Dermis lymphatic vessel endothelial cell (primary cell): ENCODE data around the gene CFAP157. TPM values are rescaled to one million over a fixed set of nuclear protein-coding genes. Genes with fewer than 3 reads are reported as not detected.

Experiments
- total RNA-seq: library from RNA; depleted of rRNA; stranded (reverse); fragments of >200 nt; gene quantifications from 2 replicates; pipeline ENCODE4 v1.2.1, GENCODE V29; 2014

The CFAP157 gene
- total RNA-seq, result 0.09 TPM in 1 of 2 replicates, not detected in the other

GRCh38 chr9:127706836-127707241 is at the start of gene CFAP157:
Gene CFAP157, plus strand, starts transcription at chr9:127706988. Its CDS starts 44 bp downstream, at chr9:127707032.

GRCh38 chr9:127715470-127716337 is 8.9 kb downstream of the CFAP157 start, which contains the start of the genes PTRH1 and TTC16:
Gene PTRH1, minus strand, starts transcription at chr9:127715663. Its CDS starts 24 bp downstream, at chr9:127715639.
Gene TTC16, plus strand, starts transcription at chr9:127716079. Its CDS starts 67 bp downstream, at chr9:127716146.

GRCh38 chr9:127734747-127735529 is 28.1 kb downstream of the CFAP157 start, which contains the start of gene TOR2A:
Gene TOR2A, minus strand, starts transcription at chr9:127735294. Its CDS starts 24 bp downstream, at chr9:127735270.

Other genes starting within 250 kb of the CFAP157 start
- gene STXBP1, start 94.7 kb upstream of the CFAP157 start, total RNA-seq, result 9.4 and 13.0 TPM in 2 replicates
- 15.6 and 20.7 TPM in 2 replicates for gene PTRH1, start 8.7 kb downstream of the CFAP157 start, total RNA-seq
- gene TTC16, start 9.1 kb downstream of the CFAP157 start, total RNA-seq, result not detected in 2 replicates
- 4.9 and 5.5 TPM in 2 replicates for gene TOR2A, start 28.3 kb downstream of the CFAP157 start, total RNA-seq
- 51.5 and 72.8 TPM in 2 replicates for gene SH2D3C, start 71.7 kb downstream of the CFAP157 start, total RNA-seq
- gene CDK9, start 79.0 kb downstream of the CFAP157 start, total RNA-seq, result 81.1 and 86.7 TPM in 2 replicates
- gene FPGS, start 95.9 kb downstream of the CFAP157 start, total RNA-seq, result 43.0 and 50.4 TPM in 2 replicates
- 24.6 and 29.1 TPM in 2 replicates for gene ENG, start 147.7 kb downstream of the CFAP157 start, total RNA-seq
- 17.0 and 17.6 TPM in 2 replicates for gene AK1, start 170.7 kb downstream of the CFAP157 start, total RNA-seq
- gene ST6GALNAC6, start 192.6 kb downstream of the CFAP157 start, total RNA-seq, result 36.9 and 41.7 TPM in 2 replicates
- 25.5 and 29.6 TPM in 2 replicates for gene ST6GALNAC4, start 210.1 kb downstream of the CFAP157 start, total RNA-seq
- gene PIP5KL1, start 223.8 kb downstream of the CFAP157 start, total RNA-seq, result 0.87 and 1.7 TPM in 2 replicates
- 10.7 and 14.7 TPM in 2 replicates for gene DPM2, start 230.9 kb downstream of the CFAP157 start, total RNA-seq